H1 (cell line): ENCODE data around the gene DNAJC16. TPM values are rescaled to one million over a fixed set of nuclear protein-coding genes. Genes with fewer than 3 reads are reported as not detected.

Source experiments
- CTCF ChIA-PET: fragments of 300-600 bp; sonication (Branson Sonifier 250); formaldehyde crosslinking; loops from one replicate; lab custom pipeline; 2021; ENCODE audit not compliant: partially characterized antibody; lab: Charles Lee
- POLR2A ChIA-PET: fragments of 300-600 bp; sonication (Branson Sonifier 250); formaldehyde crosslinking; loops from one replicate; lab custom pipeline; 2021; ENCODE audit warnings: inconsistent platforms; ENCODE audit not compliant: partially characterized antibody; lab: Charles Lee
- DNase-seq, 2 experiments: peaks; one replicate each; pipeline versions ENCODE4 v3.0.0 to v3.0.0-alpha.2; 2010 to 2022; ENCODE audit warnings: low spot score in 2 of 2, low read depth in 1 of 2, mixed read lengths in 1 of 2
- FAIRE-seq: peaks from 2 replicates; lab custom pipeline; 2011; peaks lifted over from hg19 to GRCh38; lab: Jason Lieb, UNC
- H2AFZ ChIP-seq: 2 replicates; pipeline ENCODE4 v1.8.1; 2012; ENCODE audit warnings: low read length, inconsistent platforms
- H2AK5ac ChIP-seq: 2 replicates; pipeline ENCODE4 v1.6.1; 2013; ENCODE audit warnings: low read depth, low read length
- H2BK120ac ChIP-seq: replicated peaks from 2 replicates; pipeline ENCODE3; 2013; ENCODE audit warnings: low read depth, low read length, inconsistent platforms
- H2BK12ac ChIP-seq: 2 replicates; pipeline ENCODE4 v1.6.1; 2013; ENCODE audit warnings: low read depth, low read length
- H2BK15ac ChIP-seq: 2 replicates; pipeline ENCODE4 v1.6.1; 2013; ENCODE audit warnings: low read length
- H2BK20ac ChIP-seq: 2 replicates; pipeline ENCODE4 v1.6.1; 2013; ENCODE audit warnings: low read length
- H2BK5ac ChIP-seq: 2 replicates; pipeline ENCODE4 v1.6.1; 2013; ENCODE audit warnings: low read depth, low read length
- H3K14ac ChIP-seq: 2 replicates; pipeline ENCODE4 v1.6.1; 2013; ENCODE audit warnings: inconsistent platforms; ENCODE audit not compliant: insufficient read length
- H3K18ac ChIP-seq: 2 replicates; pipeline ENCODE4 v1.6.1; 2013; ENCODE audit warnings: low read length; ENCODE audit errors: extremely low read depth
- H3K23ac ChIP-seq: 2 replicates; pipeline ENCODE4 v1.6.1; 2013; ENCODE audit warnings: inconsistent platforms; ENCODE audit not compliant: insufficient read length
- H3K23me2 ChIP-seq: 2 replicates; pipeline ENCODE4 v1.6.1; 2013; ENCODE audit warnings: low read depth, low read length
- H3K27ac ChIP-seq: 2 replicates; pipeline ENCODE4 v1.6.1; 2011; ENCODE audit warnings: low read depth, low read length, inconsistent platforms
- H3K27me3 ChIP-seq, 4 experiments: replicated peaks in 1 of 4; 1 replicate in 1 of 4; 2 replicates in 3 of 4; pipeline versions ENCODE4 v1.6.1 to v1.8.1; 2011 to 2013; ENCODE audit warnings: low read length in 3 of 4, mild to moderate bottlenecking in 3 of 4, inconsistent platforms in 2 of 4, mixed read lengths in 2 of 4, moderate library complexity in 1 of 4; ENCODE audit not compliant: control insufficient read depth in 3 of 4, insufficient read depth in 3 of 4; ENCODE audit errors: extremely low read depth in 1 of 4
- H3K36me3 ChIP-seq, 4 experiments: 2 replicates each; pipeline versions ENCODE4 v1.6.1 to v1.8.1; 2011 to 2013; ENCODE audit warnings: mild to moderate bottlenecking in 4 of 4, low read length in 3 of 4, moderate library complexity in 2 of 4, control low read depth in 1 of 4, inconsistent platforms in 1 of 4; ENCODE audit not compliant: insufficient read depth in 4 of 4, control insufficient read depth in 2 of 4
- H3K4ac ChIP-seq: replicated peaks from 2 replicates; pipeline ENCODE3; 2013; ENCODE audit warnings: low read length, low read depth, mixed read lengths, inconsistent platforms; ENCODE audit not compliant: insufficient read length
- H3K4me1 ChIP-seq, 4 experiments: replicated peaks in 1 of 4; 1 replicate in 1 of 4; 2 replicates in 3 of 4; pipeline versions ENCODE4 v1.6.1 to v1.8.1; 2011 to 2013; ENCODE audit warnings: low read length in 3 of 4, inconsistent platforms in 2 of 4, mixed read lengths in 1 of 4; ENCODE audit not compliant: insufficient read depth in 4 of 4, control insufficient read depth in 3 of 4
- H3K4me2 ChIP-seq, 2 experiments: 2 replicates each; pipeline versions ENCODE4 v1.6.1 to v1.8.1; 2011 to 2013; ENCODE audit warnings: low read depth in 2 of 2, low read length in 2 of 2, control low read depth in 1 of 2, inconsistent platforms in 1 of 2, mild to moderate bottlenecking in 1 of 2; ENCODE audit not compliant: insufficient read depth in 1 of 2
- H3K4me3 ChIP-seq, 4 experiments: fragments of 200-600, 300-600 bp in 1 of 4; sonication (generic), shearing (Covaris generic), sonication (Bioruptor Twin) in 1 of 4; 2 replicates each; pipeline versions ENCODE4 v1.5.1 to v1.8.1; 2011 to 2016; ENCODE audit warnings: low read length in 4 of 4, low read depth in 3 of 4, control low read depth in 2 of 4, inconsistent platforms in 2 of 4, mild to moderate bottlenecking in 2 of 4, mixed read lengths in 1 of 4, moderate library complexity in 1 of 4; ENCODE audit not compliant: insufficient read depth in 2 of 4; ENCODE audit errors: extremely low read depth in 1 of 4
- H3K56ac ChIP-seq: replicated peaks from 2 replicates; pipeline ENCODE3; 2013; ENCODE audit warnings: low read depth, mild to moderate bottlenecking, mixed read lengths, low read length, inconsistent platforms; ENCODE audit not compliant: insufficient read length
- H3K79me1 ChIP-seq: 2 replicates; pipeline ENCODE4 v1.6.1; 2013; ENCODE audit warnings: low read depth, low read length, control low read depth
- H3K79me2 ChIP-seq, 2 experiments: 2 replicates each; pipeline versions ENCODE4 v1.6.1 to v1.8.1; 2012 to 2013; ENCODE audit warnings: low read length in 2 of 2, mild to moderate bottlenecking in 2 of 2, inconsistent platforms in 1 of 2; ENCODE audit not compliant: insufficient read depth in 2 of 2, control insufficient read depth in 1 of 2
- H3K9ac ChIP-seq, 4 experiments: replicated peaks in 1 of 4; 1 replicate in 1 of 4; 2 replicates in 3 of 4; pipeline versions ENCODE4 v1.6.1 to v1.8.1; 2011 to 2013; ENCODE audit warnings: low read depth in 3 of 4, low read length in 3 of 4, control low read depth in 2 of 4, mild to moderate bottlenecking in 2 of 4, moderate library complexity in 2 of 4, inconsistent platforms in 1 of 4; ENCODE audit errors: extremely low read depth in 1 of 4
- H3K9me3 ChIP-seq, 2 experiments: 2 replicates each; pipeline versions ENCODE4 v1.6.1 to v1.8.1; 2012 to 2013; ENCODE audit warnings: mild to moderate bottlenecking in 2 of 2, moderate library complexity in 2 of 2, control low read depth in 1 of 2, inconsistent platforms in 1 of 2, low read depth in 1 of 2, low read length in 1 of 2, mixed read lengths in 1 of 2; ENCODE audit not compliant: insufficient read depth in 2 of 2
- H4K20me1 ChIP-seq, 2 experiments: replicated peaks in 1 of 2; 2 replicates each; pipeline versions ENCODE3 to v1.8.1; 2011 to 2013; ENCODE audit warnings: inconsistent platforms in 2 of 2, low read length in 2 of 2, mild to moderate bottlenecking in 1 of 2; ENCODE audit not compliant: insufficient read depth in 2 of 2, control insufficient read depth in 1 of 2
- H4K5ac ChIP-seq: 2 replicates; pipeline ENCODE4 v1.6.1; 2013; ENCODE audit warnings: low read length, low read depth, mixed read lengths, inconsistent platforms; ENCODE audit not compliant: insufficient read length
- H4K8ac ChIP-seq: 2 replicates; pipeline ENCODE4 v1.8.0; 2013; ENCODE audit warnings: mild to moderate bottlenecking, moderate library complexity, low read length, inconsistent platforms; ENCODE audit not compliant: insufficient read depth; ENCODE audit errors: extremely low read depth
- H4K91ac ChIP-seq: replicated peaks from 2 replicates; pipeline ENCODE3; 2013; ENCODE audit warnings: low read length, mixed read lengths, inconsistent platforms; ENCODE audit not compliant: insufficient read length
- CREB1 ChIP-seq: IDR thresholded peaks from 2 replicates; pipeline ENCODE4 v1.6.1; 2012; ENCODE audit warnings: inconsistent platforms
- GTF2F1 ChIP-seq: IDR thresholded peaks from 2 replicates; pipeline ENCODE4 v1.6.1; 2012; ENCODE audit warnings: low read depth, low read length, improper control_type of control experiment, borderline replicate concordance
- NANOG ChIP-seq: IDR thresholded peaks from 2 replicates; pipeline ENCODE4 v1.6.1; 2011; ENCODE audit warnings: low read length, low read depth, mild to moderate bottlenecking, inconsistent platforms; ENCODE audit not compliant: insufficient read depth, poor library complexity, severe bottlenecking
- POU5F1 ChIP-seq: IDR thresholded peaks from 2 replicates; pipeline ENCODE4 v1.6.1; 2011; ENCODE audit warnings: low read depth, mild to moderate bottlenecking, low read length, moderate library complexity
- RAD21 ChIP-seq, 2 experiments: IDR thresholded peaks in 1 of 2; conservative IDR thresholded peaks in 1 of 2; 2 replicates each; pipeline ENCODE4 v1.6.1; 2011; ENCODE audit warnings: low read depth in 2 of 2, low read length in 2 of 2, improper control_type of control experiment in 1 of 2, inconsistent platforms in 1 of 2, mild to moderate bottlenecking in 1 of 2, moderate library complexity in 1 of 2
- SP2 ChIP-seq: IDR thresholded peaks from 2 replicates; pipeline ENCODE4 v1.6.1; 2012; ENCODE audit warnings: mild to moderate bottlenecking, low read length, inconsistent platforms
- SP4 ChIP-seq: IDR thresholded peaks from 2 replicates; pipeline ENCODE4 v1.6.1; 2012; ENCODE audit warnings: low read length, inconsistent platforms
- TCF12 ChIP-seq: IDR thresholded peaks from 2 replicates; pipeline ENCODE4 v1.6.1; 2011; ENCODE audit warnings: low read depth, mild to moderate bottlenecking, low read length
- ZNF274 ChIP-seq: IDR thresholded peaks from 2 replicates; pipeline ENCODE4 v1.7.0; 2012; ENCODE audit warnings: low read length, borderline replicate concordance; ENCODE audit errors: extremely low read depth
- WGBS, 2 experiments: shearing (Covaris generic) in 1 of 2; methylation state at CpG; one replicate each; pipeline versions ENCODE4 v1.1.6 to v1.1.7; 2013 to 2015; ENCODE audit warnings: low lambda C conversion rate in 2 of 2, mixed read lengths in 2 of 2, inconsistent platforms in 1 of 2, low coverage in 1 of 2, missing lambda C conversion rate in 1 of 2; ENCODE audit not compliant: insufficient replicate concordance in 2 of 2, insufficient coverage in 1 of 2, insufficient read length in 1 of 2; ENCODE audit errors: extremely low coverage in 1 of 2, missing lambda C conversion rate in 1 of 2; 5-methylcytosine and 5-hydroxymethylcytosine counted together
- polyA plus RNA-seq, 7 experiments: library from polyadenylated mRNA; depleted of rRNA in 3 of 7; stranded (reverse) in 5 of 7; unstranded in 2 of 7; fragments of >200 nt in 5 of 7; fragments of 200-250 nt in 2 of 7; gene quantifications; 1 replicate in 5 of 7; 2 replicates in 1 of 7; 4 replicates in 1 of 7; pipeline versions ENCODE4 v1.2.1 to v1.2.3, GENCODE V29; 2011 to 2013; ENCODE audit warnings: missing spikeins in 2 of 7, mixed read lengths in 2 of 7
- total RNA-seq: library from RNA; stranded (reverse); fragmentation: NEBNext Ultra II Directional; extraction: Animal tissue kit (Norgen Biotek cat#: 25700); gene quantifications from 2 replicates; pipeline ENCODE4 v1.2.1, GENCODE V29; 2021

The DNAJC16 gene
- total and polyA plus RNA-seq, 2 of the 8 experiments (the other 6 are each of a cell fraction or from before 2014, with no cell fraction given), result 7.9 to 23.3 TPM

GRCh38 chr1:15557008-15557407 is 30.4 kb downstream of the DNAJC16 start:
- Histone ChIP-seq H2AK5ac (no peak overlapping the region), H3K27ac (no peak overlapping the region), H2AFZ (no peak overlapping the region), H3K14ac (no peak overlapping the region), H2BK120ac (no peak overlapping the region), H3K9me3 (no peaks in the 10 kb centered on the region), H2BK15ac (no peak overlapping the region), H3K27me3 (no peaks in the 10 kb centered on the region), H3K79me2 (no peaks in the 10 kb centered on the region), H3K4me3 (no peak overlapping the region), H4K20me1 (no peaks in the 10 kb centered on the region), H2BK20ac (no peak overlapping the region), H3K9ac (no peak overlapping the region), H3K18ac (no peak overlapping the region), H3K56ac (no peak overlapping the region), H3K36me3 (peaks cover 0 to 21% (median 10%) of the 10 kb centered on the region in 4 experiments; a peak in 5 of 8 replicates), H4K91ac (no peak overlapping the region), H4K8ac (no peak overlapping the region), H3K4me1 (no peaks in the 10 kb centered on the region), H3K23me2 (no peaks in the 10 kb centered on the region), H3K79me1 (no peaks in the 10 kb centered on the region), H4K5ac (no peak overlapping the region), H3K23ac (no peak overlapping the region), H2BK5ac (no peak overlapping the region), H3K4me2 (no peak overlapping the region), H2BK12ac (no peak overlapping the region), H3K4ac (no peak overlapping the region)
- 78% methylated on average over 2 of the region's 2 CpGs; no CpG with 5 or more reads in 1 of the 2 experiments for WGBS, 2 experiments
- ChIA-PET POLR2A (no interaction called here), CTCF (no interaction called here)
- DNase-seq (no peak), FAIRE-seq (no peak)
- no peak for TF ChIP-seq SP2
- TF ChIP-seq TCF12, result no peak
- no peak for TF ChIP-seq SP4
- TF ChIP-seq NANOG, result no peak
- no peak for TF ChIP-seq CREB1
- TF ChIP-seq POU5F1, result no peak
- TF ChIP-seq ZNF274, result no peak
- TF ChIP-seq RAD21 (IDR thresholded peaks at IDR 0.05 in 1 of 2, conservative IDR thresholded peaks at IDR 0.05 in 1 of 2; ENCODE audit: low read depth in 2 of 2, low read length in 2 of 2), result no peak
- TF ChIP-seq GTF2F1, result no peak
